ENCODE measurements around the gene ITIH3.

GRCh38 chr3:52805270-52806039, 10.9 kb downstream of the ITIH3 start:
- TF ChIP-seq POLR2AphosphoS5 (IDR thresholded peaks at IDR 0.05) (no peak), POLR2A (IDR thresholded peaks at IDR 0.05; ENCODE audit: low read depth) (no peak), EP300 (IDR thresholded peaks at IDR 0.05) (no peak)
- TF ChIP-seq, protein P1, sequence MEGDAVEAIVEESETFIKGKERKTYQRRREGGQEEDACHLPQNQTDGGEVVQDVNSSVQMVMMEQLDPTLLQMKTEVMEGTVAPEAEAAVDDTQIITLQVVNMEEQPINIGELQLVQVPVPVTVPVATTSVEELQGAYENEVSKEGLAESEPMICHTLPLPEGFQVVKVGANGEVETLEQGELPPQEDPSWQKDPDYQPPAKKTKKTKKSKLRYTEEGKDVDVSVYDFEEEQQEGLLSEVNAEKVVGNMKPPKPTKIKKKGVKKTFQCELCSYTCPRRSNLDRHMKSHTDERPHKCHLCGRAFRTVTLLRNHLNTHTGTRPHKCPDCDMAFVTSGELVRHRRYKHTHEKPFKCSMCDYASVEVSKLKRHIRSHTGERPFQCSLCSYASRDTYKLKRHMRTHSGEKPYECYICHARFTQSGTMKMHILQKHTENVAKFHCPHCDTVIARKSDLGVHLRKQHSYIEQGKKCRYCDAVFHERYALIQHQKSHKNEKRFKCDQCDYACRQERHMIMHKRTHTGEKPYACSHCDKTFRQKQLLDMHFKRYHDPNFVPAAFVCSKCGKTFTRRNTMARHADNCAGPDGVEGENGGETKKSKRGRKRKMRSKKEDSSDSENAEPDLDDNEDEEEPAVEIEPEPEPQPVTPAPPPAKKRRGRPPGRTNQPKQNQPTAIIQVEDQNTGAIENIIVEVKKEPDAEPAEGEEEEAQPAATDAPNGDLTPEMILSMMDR (IDR thresholded peaks at IDR 0.05), result no peak

Data from esophagus muscularis mucosa (tissue), 4 donors.